CD4-positive, alpha-beta T cell treated with Interleukin-2 at 100 ng/mL for 4 hours (primary cell): ENCODE measurements around the gene C16orf89.

Experiments
- DNase-seq: peaks from one replicate; pipeline ENCODE4 v3.0.0-alpha.2; 2020; ENCODE audit warnings: low spot score

The C16orf89 gene

GRCh38 chr16:5003211-5003610, 62.5 kb downstream of the C16orf89 start:
- no peak for DNase-seq

GRCh38 chr16:5002699-5003143, 63.0 kb downstream of the C16orf89 start:
- no peak for DNase-seq

GRCh38 chr16:5001986-5002385, 63.8 kb downstream of the C16orf89 start:
- no peak for DNase-seq

DNA sequence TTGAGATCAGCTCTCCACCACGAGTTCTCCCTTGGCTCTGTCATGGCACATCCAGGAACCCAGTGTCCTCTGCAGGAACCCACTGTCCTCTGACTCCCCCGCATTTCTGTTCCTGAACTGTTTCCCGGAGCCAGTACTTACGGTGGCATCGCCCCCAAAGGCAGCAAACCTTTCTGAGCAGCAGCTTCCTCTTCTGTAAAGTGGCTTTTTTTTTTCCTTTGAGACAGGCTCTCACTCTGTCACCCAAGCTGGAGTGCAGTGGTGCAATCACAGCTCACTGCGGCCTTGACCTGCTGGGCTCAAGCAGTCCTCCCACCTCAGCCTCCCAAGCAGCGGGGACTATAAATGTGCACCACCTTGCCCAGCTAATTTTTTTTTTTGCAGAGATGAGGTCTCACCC, 64.2 kb downstream of the C16orf89 start:
- no peak for DNase-seq

GRCh38 chr16:5000573-5001001, 65.2 kb downstream of the C16orf89 start:
- no peak for DNase-seq

- DNase-seq, result no peak
Observed at GRCh38 chr16:4994719-4995434, 70.9 kb downstream of the C16orf89 start.
